ENCODE results near the gene SIMC1.

SIMC1 gene

DNA sequence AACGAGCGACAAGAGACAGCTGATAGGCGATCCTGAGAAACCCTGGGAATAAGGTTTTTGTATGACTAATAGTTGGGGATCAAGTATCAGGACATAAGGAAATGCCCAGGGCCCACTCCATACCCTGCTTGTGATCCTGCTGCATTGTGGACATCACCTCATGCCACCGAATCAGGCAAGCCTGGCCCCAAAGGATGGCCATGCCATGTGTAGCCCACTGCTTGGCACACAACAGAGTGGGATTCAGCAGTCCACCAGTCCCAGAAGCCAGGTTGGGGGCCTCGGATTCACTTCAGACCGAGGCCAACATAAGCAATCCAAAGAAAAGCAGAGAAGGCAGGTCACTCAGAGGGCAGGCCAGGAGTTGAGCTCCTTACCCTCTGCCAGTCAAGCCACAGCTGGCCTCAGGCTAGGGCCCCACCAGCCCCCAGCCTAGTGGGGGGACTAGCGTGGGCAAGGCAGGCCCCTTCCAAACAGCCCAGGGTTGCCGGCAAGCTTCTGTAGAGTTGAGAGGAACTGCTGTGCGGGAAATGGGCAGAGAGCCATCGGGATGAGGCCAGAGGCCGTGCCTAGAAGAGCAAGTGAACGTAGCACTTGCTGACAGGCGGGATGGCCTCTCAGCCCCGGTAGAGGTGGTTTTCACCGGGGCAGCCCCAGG lies 145.2 kb downstream of the SIMC1 start:
- TF ChIP-seq, protein P1, sequence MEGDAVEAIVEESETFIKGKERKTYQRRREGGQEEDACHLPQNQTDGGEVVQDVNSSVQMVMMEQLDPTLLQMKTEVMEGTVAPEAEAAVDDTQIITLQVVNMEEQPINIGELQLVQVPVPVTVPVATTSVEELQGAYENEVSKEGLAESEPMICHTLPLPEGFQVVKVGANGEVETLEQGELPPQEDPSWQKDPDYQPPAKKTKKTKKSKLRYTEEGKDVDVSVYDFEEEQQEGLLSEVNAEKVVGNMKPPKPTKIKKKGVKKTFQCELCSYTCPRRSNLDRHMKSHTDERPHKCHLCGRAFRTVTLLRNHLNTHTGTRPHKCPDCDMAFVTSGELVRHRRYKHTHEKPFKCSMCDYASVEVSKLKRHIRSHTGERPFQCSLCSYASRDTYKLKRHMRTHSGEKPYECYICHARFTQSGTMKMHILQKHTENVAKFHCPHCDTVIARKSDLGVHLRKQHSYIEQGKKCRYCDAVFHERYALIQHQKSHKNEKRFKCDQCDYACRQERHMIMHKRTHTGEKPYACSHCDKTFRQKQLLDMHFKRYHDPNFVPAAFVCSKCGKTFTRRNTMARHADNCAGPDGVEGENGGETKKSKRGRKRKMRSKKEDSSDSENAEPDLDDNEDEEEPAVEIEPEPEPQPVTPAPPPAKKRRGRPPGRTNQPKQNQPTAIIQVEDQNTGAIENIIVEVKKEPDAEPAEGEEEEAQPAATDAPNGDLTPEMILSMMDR (IDR thresholded peaks at IDR 0.05; ENCODE audit: low read depth, low read length): no peak
- in situ Hi-C loops (cut with HindIII; ENCODE audit: low sequenced_read_pairs): no loop called here
- DNase-seq (ENCODE audit: low read depth, low spot score): no peak
- no peak overlapping the region for H3K4me3 ChIP-seq (ENCODE audit: low read depth, low read length)

DNA sequence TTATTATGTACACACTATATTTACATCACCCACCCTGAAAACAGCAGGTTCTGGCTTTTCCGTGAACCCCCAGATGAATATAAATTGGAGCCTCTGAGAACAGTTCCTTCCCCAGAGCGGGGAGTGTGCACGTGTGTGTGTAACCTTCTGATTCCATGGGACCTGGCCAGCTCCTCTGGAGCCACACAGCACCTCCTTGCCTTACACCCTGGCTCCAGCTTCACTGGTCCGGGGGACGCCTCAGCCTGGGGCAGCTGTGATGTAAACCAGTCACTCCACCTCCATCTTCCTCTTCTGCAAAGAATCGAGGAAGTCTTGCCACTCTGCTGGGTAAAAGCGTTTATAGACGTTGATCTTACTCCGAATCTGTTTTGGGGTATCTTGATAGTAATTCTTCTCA lies 145.7 kb downstream of the SIMC1 start:
- TF ChIP-seq, protein P1 (IDR thresholded peaks at IDR 0.05; ENCODE audit: low read depth, low read length): no peak
- H3K4me3 ChIP-seq (ENCODE audit: low read depth, low read length): no peak overlapping the region
- no peak for DNase-seq (ENCODE audit: low read depth, low spot score)
- in situ Hi-C loops (cut with HindIII; ENCODE audit: low sequenced_read_pairs): no loop called here

DNA sequence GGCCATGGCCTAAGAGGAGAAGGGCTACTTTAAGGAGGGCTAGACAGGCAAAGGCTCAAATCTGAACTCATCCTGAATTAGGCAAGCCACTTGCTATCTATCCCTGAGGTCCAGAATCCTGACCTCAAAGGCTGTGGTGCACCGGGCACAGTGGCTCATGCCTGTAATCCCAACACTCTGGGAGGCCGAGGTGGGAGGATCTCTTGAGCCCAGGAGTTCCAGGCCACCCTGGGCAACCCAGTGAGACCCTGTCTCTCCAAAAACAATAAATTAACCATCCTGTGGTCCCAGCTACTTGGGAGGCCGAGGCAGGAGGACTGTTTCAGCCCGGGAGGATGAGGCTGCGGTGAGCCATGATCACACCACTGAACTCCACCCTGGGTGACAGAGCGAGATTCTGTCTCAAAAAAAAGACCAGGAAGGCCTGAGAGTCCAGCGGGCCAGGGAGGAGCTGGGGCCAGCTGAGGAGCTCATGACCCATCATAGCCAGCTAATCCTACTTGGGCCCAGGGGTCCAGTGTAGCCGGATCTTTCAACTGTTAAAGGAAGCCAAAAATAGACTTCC lies 146.2 kb downstream of the SIMC1 start:
- no peak overlapping the region for H3K4me3 ChIP-seq (ENCODE audit: low read depth, low read length)
- in situ Hi-C loops (cut with HindIII; ENCODE audit: low sequenced_read_pairs): no loop called here
- TF ChIP-seq, protein P1 (IDR thresholded peaks at IDR 0.05; ENCODE audit: low read depth, low read length): no peak
- DNase-seq (ENCODE audit: low read depth, low spot score): no peak

DNA sequence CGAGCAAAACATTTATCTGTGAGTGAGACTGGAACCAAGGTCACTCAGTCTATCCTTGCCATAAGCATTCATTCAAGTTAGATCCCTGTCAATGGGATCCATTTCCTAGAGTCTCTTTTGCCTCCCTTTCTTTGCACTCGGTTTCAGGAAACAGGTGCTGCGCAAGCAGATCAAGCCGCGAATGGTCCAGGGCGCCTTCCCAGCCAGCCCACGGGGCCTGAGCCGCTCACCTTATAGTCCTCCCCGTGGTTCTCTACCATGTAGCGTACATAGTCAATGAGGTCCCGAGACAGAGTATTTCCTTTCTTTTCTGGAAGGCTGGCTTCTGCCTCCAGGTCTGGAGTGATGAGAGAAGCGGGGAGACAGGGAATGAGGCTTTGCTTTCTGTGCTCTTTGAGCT lies 146.8 kb downstream of the SIMC1 start:
- no peak for DNase-seq (ENCODE audit: low read depth, low spot score)
- H3K4me3 ChIP-seq (ENCODE audit: low read depth, low read length): no peak overlapping the region
- TF ChIP-seq, protein P1 (IDR thresholded peaks at IDR 0.05; ENCODE audit: low read depth, low read length): no peak
- in situ Hi-C loops (cut with HindIII; ENCODE audit: low sequenced_read_pairs): no loop called here

DNA sequence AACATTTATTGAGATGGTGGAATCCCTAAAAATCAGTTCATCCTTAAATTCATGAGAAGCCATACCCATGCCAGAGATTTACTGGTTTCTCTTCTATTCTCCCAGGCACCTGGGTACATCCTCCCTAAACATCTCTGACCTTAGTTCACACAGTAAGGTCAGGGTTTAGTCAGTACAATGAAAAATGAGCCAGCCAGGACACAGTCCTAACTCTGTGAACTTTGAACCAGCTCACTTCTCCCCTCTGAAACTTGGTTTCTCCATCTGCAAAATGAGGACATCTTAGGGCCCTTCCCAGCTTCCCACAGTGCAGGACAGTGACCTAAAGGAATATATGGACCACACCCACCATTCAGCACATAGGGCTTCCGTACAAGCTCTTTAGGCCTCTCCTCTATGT lies 148.3 kb downstream of the SIMC1 start:
- TF ChIP-seq, protein P1 (IDR thresholded peaks at IDR 0.05; ENCODE audit: low read depth, low read length): no peak
- DNase-seq (ENCODE audit: low read depth, low spot score): no peak
- in situ Hi-C loops (cut with HindIII; ENCODE audit: low sequenced_read_pairs): no loop called here
- no peak overlapping the region for H3K4me3 ChIP-seq (ENCODE audit: low read depth, low read length)

DNA sequence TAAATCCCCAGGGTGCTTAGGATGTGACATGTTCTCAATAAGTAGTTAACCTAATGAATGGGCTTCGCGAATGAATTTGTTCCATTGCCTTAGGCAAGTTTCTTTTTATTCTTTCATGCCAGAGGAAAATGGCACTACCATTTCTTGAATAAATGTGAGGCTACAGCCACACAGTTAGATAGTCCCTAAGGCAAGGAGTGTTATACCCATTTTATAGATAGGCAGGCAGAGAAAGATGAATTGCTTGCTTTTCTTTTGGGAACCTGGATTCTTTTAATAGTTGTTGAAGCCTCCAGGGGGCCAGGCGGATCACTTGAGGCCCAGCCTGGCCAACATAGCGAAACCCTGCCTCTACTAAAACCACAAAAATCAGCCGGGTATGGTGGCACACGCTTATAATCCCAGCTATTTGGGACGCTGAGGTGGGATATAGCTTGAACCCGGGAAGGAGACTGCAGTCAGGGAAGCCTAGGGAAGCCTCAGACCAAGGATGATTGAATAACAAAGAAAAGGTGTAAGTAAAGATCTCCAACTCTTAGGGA lies 149.2 kb downstream of the SIMC1 start:
- TF ChIP-seq, protein P1 (IDR thresholded peaks at IDR 0.05; ENCODE audit: low read depth, low read length): no peak
- in situ Hi-C loops (cut with HindIII; ENCODE audit: low sequenced_read_pairs): no loop called here
- H3K4me3 ChIP-seq (ENCODE audit: low read depth, low read length): peak overlapping the region; percentile 91

More for the DNA sequence above, 149.2 kb downstream of the SIMC1 start:
- no peak for DNase-seq (ENCODE audit: low read depth, low spot score)
